Stomach smooth muscle (tissue), 2 donors: ENCODE data around the gene ZBTB7C.

ENCODE experiments used
- H3K27ac ChIP-seq: one replicate; pipeline ENCODE4 v1.7.0; 2013; ENCODE audit warnings: mild to moderate bottlenecking, low read length, inconsistent platforms
- H3K27me3 ChIP-seq, 2 donors: one replicate each; pipeline ENCODE4 v1.7.0; 2013; ENCODE audit warnings: low read length in 2 of 2; ENCODE audit not compliant: insufficient read depth in 2 of 2, control insufficient read depth in 1 of 2
- H3K36me3 ChIP-seq, 2 donors: one replicate each; pipeline ENCODE4 v1.7.0; 2013; ENCODE audit warnings: low read length in 2 of 2; ENCODE audit not compliant: control insufficient read depth in 2 of 2, insufficient read depth in 2 of 2
- H3K4me1 ChIP-seq: one replicate; pipeline ENCODE4 v1.7.0; 2013; ENCODE audit warnings: low read length; ENCODE audit not compliant: control insufficient read depth, insufficient read depth
- H3K4me3 ChIP-seq, 2 donors: one replicate each; pipeline ENCODE4 v1.7.0; 2013; ENCODE audit warnings: low read length in 2 of 2
- H3K9ac ChIP-seq, 2 donors: one replicate each; pipeline ENCODE4 v1.7.0; 2013; ENCODE audit warnings: low read length in 2 of 2, mild to moderate bottlenecking in 1 of 2
- H3K9me3 ChIP-seq, 2 donors: one replicate each; pipeline ENCODE4 v1.7.0; 2013; ENCODE audit warnings: low read length in 2 of 2; ENCODE audit not compliant: control insufficient read depth in 2 of 2
- donor health status: healthy.
- donor health status: Pancreatic carcinoma.

Gene ZBTB7C

DNA sequence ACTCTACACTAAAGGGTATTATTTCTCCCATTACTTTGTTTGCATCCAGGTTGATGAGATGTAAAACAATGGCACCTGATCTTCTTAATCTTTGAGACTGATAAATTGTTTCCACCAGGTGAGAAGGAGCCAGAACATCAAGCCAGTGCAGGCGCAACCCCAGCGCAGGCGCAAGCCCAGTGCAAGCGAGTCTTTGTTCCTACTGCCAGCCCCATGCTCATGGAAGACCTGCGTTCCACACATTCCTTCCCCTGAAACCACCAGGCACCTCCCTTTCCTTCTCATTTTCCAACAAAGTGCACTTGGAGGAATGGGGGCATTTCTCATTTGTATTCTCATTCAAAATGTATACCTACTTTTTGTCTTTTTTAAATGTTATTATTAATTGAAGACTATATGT, 290.0 kb downstream of the ZBTB7C start:
- H3K9me3 ChIP-seq: no peaks in the 10 kb centered on the region
- no peak overlapping the region for H3K9ac ChIP-seq
- H3K27me3 ChIP-seq: peaks cover 0 to 2% of the 10 kb centered on the region in 2 donors
- H3K4me1 ChIP-seq: no peaks in the 10 kb centered on the region
- H3K4me3 ChIP-seq: no peak overlapping the region
- no peak overlapping the region for H3K27ac ChIP-seq
- H3K36me3 ChIP-seq: no peaks in the 10 kb centered on the region

DNA sequence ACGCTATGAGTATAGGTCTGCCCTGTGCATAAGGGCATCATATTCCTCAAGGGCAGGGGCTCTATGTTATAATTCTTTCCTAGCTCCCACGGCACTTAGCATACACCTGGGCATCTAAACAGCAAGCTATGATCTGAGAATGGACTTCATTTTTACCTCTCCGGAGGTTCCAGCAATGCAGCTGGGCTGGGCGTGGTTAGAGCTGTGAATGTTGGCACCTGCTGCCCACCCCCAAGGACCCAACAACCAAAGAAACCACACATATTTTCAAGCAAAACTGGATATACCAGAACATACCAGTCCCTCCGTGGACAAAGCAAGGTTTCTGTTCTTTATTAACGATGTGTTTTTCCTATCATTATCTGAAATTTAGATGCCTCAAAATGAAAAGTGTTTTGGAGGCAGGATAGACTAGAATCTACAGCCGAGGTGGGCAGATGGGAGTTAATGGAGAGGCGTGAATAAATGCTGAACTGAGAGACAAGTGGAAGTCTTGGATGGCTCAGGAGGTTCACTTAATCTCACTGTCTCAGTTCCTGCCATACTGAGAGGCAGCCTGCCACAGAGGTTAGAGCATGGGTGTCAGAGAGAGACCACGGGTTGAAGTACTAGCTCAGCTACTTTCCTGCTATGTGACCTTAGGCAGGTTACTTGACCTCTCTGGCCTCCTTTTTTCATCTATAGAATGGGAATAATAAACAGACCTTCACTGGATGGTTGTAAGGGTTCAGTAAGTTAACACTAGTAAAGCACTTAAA, 292.1 kb downstream of the ZBTB7C start:
- Histone ChIP-seq H3K9me3 (no peaks in the 10 kb centered on the region), H3K27me3 (no peaks in the 10 kb centered on the region), H3K4me1 (no peaks in the 10 kb centered on the region), H3K9ac (no peak overlapping the region), H3K27ac (no peak overlapping the region), H3K36me3 (no peaks in the 10 kb centered on the region), H3K4me3 (no peak overlapping the region)

DNA sequence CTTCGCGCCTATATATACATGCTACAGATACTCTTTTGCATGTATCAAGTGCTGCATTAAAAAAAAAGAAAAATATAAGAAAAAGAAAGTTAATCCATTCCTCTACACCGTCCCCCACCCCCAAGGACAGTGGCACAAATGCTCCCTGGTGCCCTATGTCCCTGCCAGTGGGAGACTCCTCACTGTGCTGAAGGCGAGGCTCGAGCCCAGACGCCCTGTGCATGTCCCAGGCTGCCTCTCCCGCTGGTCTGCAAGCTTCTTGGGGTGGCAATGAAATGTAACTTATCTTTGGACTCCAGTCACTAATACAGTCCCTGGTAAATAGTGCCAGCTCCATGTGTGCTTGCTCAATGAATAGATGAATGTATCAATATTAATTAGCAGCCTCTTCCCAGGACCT, 293.2 kb downstream of the ZBTB7C start:
- Histone ChIP-seq H3K27ac (no peak overlapping the region), H3K4me3 (no peak overlapping the region), H3K9me3 (no peaks in the 10 kb centered on the region), H3K4me1 (no peaks in the 10 kb centered on the region), H3K27me3 (no peaks in the 10 kb centered on the region), H3K36me3 (no peaks in the 10 kb centered on the region), H3K9ac (no peak overlapping the region)

DNA sequence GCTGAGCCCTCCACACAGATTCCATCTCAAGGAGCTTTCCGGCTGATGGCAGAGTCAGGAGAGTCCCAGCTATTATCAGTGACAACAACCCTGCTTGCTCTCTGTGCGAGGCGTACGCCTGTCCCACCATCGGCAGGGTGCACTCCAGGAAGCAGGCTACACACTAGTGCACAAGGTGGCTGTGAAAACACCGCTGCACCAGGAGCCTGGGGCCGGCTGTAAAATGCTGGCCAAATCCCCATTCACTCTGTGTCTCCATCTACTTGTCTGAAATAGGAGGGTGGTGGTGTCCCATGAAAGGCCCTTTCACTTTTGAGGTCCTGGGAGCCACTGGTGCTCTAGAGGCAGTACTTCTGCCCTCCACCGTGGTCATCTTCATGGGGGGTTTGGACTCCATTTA, 295.5 kb downstream of the ZBTB7C start:
- Histone ChIP-seq H3K27me3 (no peaks in the 10 kb centered on the region), H3K36me3 (no peaks in the 10 kb centered on the region), H3K9me3 (no peaks in the 10 kb centered on the region), H3K27ac (no peak overlapping the region), H3K4me3 (no peak overlapping the region), H3K9ac (no peak overlapping the region), H3K4me1 (no peaks in the 10 kb centered on the region)

DNA sequence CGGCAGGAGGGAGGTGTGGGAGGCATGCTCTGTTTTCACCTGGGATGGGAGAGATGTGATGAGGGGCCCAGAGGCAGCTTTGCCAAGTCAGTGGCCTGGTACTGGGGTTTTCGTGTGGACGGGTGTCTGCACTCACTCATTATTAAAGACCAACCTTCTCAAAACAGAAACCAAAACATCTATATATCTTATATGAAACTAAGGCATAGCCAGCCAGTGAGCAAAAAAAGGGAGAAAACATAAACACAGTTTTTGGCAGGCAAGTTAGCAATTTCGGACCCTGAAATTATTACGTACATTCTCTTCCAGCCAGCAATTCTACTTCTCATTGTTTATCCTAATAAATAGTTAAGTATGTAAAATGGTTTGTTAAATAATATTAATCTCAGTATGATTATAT, 297.6 kb downstream of the ZBTB7C start:
- Histone ChIP-seq H3K4me3 (no peak overlapping the region), H3K36me3 (no peaks in the 10 kb centered on the region), H3K27me3 (no peaks in the 10 kb centered on the region), H3K27ac (no peak overlapping the region), H3K4me1 (no peaks in the 10 kb centered on the region), H3K9ac (no peak overlapping the region), H3K9me3 (no peaks in the 10 kb centered on the region)

- Histone ChIP-seq H3K27ac (no peak overlapping the region), H3K36me3 (no peaks in the 10 kb centered on the region), H3K4me3 (no peak overlapping the region), H3K9me3 (no peaks in the 10 kb centered on the region), H3K27me3 (no peaks in the 10 kb centered on the region), H3K4me1 (no peaks in the 10 kb centered on the region), H3K9ac (no peak overlapping the region)
Measured at GRCh38 chr18:48110797-48111196, 298.4 kb downstream of the ZBTB7C start.

DNA sequence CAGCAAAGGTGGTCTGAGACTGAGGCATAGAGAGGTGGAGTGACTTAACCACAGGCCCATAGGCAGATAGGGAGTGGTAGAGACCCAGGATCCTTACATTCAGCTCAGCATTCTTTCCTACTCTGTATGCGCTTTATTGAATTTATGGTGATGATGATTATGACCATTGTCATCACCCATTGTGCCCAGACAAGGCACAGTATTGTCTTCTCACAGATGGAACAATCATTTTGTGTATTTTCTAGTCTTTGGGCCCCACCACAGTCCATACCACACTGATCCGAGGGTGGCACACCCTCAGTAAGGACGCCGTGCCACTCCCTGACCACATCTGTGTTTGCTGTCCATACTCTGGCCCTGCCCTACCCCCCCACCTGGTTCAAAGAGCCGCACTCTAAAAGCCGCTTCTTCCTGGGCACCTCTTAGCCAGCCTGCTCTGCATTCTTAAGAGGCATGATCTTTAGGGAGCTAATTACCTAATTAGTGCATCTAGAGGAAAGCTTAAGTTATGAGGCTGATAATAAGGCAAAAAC, 299.2 kb downstream of the ZBTB7C start:
- H3K9me3 ChIP-seq: no peaks in the 10 kb centered on the region
- H3K4me3 ChIP-seq: no peak overlapping the region
- H3K27me3 ChIP-seq: no peaks in the 10 kb centered on the region
- H3K36me3 ChIP-seq: no peaks in the 10 kb centered on the region
- H3K4me1 ChIP-seq: no peaks in the 10 kb centered on the region
- H3K9ac ChIP-seq: no peak overlapping the region
- no peak overlapping the region for H3K27ac ChIP-seq

GRCh38 chr18:48108136-48108535, 301.0 kb downstream of the ZBTB7C start:
- H3K9ac ChIP-seq: no peak overlapping the region
- H3K27me3 ChIP-seq: peaks cover 0 to 6% of the 10 kb centered on the region in 2 donors
- H3K9me3 ChIP-seq: no peaks in the 10 kb centered on the region
- H3K4me1 ChIP-seq: no peaks in the 10 kb centered on the region
- H3K27ac ChIP-seq: no peak overlapping the region
- H3K4me3 ChIP-seq: no peak overlapping the region
- H3K36me3 ChIP-seq: no peaks in the 10 kb centered on the region

DNA sequence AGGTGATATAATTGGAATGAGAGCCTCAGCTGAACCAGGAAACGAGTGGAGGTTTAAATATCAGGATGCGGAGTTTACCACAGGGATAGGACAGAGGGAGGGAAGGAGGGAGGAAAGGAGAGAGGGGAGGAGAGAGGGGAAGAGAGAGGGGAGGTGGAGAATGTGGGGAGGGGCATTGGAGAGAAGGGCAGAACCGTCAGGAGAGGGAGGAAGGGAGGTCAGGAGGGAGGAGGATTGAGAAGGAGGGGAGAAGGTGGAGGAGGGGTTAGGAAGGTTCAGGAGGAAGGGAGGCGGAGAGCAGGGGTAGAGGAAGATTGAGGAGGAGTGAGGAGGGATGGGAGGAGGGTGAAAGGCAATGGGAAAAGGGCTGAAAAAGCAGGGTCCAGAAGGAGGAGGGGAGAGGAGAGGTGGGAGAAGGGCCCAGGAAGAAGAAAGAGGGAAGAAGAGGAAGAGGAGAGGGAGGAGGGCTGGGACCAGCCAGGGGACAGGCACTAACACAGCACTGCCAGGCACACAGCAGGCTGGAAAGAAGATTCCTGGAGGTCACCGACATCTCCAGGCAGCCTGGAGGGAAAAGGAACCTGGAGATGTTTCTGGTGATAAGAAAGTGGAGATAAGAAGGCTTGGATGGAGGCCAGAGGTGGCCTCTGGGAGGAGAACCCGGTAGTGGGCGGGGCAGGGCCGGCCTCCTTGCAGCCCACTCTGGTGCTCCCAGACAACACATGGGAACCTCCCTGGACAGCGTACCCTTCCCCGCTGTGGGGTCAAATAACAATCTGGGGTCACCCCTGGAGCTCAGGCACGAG, 302.0 kb downstream of the ZBTB7C start:
- Histone ChIP-seq H3K27ac (no peak overlapping the region), H3K4me3 (no peak overlapping the region), H3K4me1 (no peaks in the 10 kb centered on the region), H3K36me3 (no peaks in the 10 kb centered on the region), H3K9ac (no peak overlapping the region), H3K9me3 (no peaks in the 10 kb centered on the region), H3K27me3 (peaks cover 0 to 6% of the 10 kb centered on the region in 2 donors)

GRCh38 chr18:48106498-48106897, 302.7 kb downstream of the ZBTB7C start:
- Histone ChIP-seq H3K4me1 (no peaks in the 10 kb centered on the region), H3K9ac (no peak overlapping the region), H3K36me3 (no peaks in the 10 kb centered on the region), H3K9me3 (no peaks in the 10 kb centered on the region), H3K4me3 (no peak overlapping the region), H3K27me3 (peaks cover 0 to 6% of the 10 kb centered on the region in 2 donors), H3K27ac (no peak overlapping the region)

GRCh38 chr18:48105317-48105716, 303.9 kb downstream of the ZBTB7C start:
- Histone ChIP-seq H3K9me3 (no peaks in the 10 kb centered on the region), H3K4me3 (no peak overlapping the region), H3K27ac (no peak overlapping the region), H3K36me3 (no peaks in the 10 kb centered on the region), H3K4me1 (no peaks in the 10 kb centered on the region), H3K9ac (no peak overlapping the region), H3K27me3 (peaks cover 2 to 6% of the 10 kb centered on the region in 2 donors)
